Measurements from ENCODE around the gene ZNF575.
"Not testable (repeated sequence)": the region's sequence is repeated elsewhere in the genome, so short reads cannot be mapped to it uniquely, and the experiment has no call there.

Gene ZNF575

DNA sequence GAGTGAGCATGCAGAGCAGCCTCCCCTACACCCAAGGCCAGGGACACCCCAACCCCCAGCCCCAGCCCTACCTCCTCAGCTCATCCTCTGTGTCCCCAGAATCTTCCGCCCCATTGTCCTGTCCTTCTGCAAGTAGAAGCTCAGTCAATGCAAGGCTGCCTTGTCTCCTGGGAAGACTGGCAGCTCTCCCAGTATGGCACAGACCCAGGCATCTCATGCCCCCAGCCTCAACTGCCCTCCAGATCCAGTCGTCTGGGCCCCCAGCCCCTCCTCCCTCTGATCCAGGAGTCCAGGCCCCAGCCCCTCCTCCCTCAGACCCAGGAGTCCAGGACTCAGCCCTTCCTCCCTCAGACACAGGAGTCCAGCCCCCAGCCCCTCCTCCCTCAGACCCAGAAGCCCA lies 13.0 kb downstream of the ZNF575 start:
- no peak for DNase-seq

DNA sequence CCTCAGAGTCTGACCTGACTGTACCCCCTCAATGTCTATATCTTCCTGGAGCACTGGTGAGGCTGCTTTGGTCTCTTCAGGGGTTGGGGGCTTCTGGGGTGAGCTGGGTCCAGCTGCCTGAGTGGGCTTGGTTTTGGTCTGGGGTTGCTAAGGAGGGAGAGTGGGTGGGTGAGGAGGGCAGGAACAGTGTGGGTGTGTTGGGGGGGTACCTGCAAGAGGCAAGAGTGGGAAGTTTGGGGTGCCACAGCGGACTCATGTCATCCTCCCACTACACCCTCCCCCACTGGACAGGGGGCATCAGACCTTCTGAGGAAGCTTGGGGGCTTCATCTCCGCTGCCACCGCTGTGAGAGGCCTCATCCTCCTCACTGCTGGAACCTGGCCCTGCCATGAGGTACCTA lies 13.6 kb downstream of the ZNF575 start:
- no peak for DNase-seq

DNA sequence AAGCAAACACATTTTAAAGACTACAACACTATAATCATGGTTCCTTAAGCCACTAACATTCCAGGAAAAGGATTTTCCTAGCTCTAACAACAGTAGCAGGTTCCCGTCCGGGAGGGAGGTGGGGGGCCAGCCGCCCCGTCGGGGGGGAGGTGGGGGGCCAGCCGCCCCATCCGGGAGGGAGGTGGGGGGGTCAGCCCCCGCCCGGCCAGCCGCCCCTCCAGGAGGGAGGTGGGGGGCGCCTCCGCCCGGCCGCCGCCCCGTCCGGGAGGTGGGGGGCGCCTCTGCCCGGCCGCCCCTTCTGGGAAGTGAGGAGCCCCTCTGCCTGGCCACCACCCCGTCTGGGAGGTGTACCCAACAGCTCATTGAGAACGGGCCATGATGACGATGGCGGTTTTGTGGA lies 14.9 kb downstream of the ZNF575 start:
- not testable (repeated sequence) for DNase-seq

DNA sequence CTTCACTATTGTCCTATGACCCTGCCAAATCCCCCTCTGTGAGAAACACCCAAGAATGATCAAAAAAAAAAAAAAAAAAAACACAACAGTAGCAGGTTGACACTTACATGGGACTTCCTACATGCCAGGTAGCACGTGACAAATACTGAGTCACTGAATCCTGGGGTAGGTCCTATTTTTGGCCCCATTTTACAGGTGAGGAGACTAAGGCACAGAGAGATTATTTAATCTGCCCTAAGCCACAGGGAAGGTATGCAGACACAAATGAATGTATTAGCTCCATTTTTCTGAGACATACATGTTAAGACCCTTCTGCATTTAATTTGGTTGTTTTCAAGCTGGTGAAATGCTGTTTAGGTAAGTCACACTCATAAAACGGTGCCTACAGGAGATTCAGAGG lies 15.7 kb downstream of the ZNF575 start:
- no peak for DNase-seq

DNA sequence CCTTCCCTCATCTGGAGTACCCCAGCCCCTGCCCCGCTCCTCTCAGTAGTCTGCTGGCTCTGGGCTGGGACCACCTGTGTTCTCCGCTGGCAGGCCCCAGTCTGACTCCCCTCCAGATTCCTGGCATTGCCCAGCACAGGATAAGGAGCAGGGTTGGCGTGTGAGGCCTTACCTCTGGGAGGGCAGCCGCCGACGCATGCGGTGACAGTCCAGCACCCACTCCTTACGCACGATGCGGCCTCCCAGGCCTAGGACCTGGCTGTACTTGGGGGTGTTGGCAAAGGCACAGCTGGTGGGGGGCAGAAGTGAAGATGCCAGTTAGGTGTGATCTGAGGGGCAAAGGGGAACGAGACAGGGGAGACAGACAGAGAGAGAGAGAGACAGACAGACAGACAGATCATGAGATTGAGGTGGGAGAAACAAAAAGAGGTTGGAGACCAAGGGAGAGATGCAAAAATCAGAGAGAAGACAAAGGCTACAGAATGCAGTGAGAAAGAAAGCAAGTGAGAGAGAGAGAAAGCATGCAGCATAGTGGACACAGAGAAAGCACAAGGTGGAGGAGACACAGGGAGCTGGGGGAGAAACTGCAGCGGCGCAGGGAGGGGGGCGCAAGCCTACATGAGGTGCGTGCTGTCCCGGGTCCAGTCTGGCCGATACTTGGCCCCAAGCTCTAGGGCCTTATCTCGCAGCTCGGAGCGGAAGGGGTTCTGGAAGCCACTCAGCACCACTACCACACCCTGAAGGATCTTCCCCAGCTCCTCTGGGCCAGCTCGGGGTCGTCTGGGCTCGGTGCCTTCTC lies 18.6 kb downstream of the ZNF575 start:
- no peak for DNase-seq

DNA sequence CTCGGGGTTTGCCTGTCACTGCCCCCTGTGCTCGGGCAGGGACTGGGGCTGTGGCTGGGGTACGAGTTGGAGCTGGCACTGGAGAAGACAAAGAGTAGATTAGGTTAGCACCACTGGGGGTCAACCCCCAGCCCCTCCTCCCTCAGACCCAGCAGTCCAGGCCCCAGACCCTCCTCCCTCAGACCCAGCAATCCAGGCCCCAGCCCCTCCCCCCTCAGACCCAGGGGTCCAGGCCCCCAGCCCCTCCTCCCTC lies 19.1 kb downstream of the ZNF575 start:
- no peak for DNase-seq

DNA sequence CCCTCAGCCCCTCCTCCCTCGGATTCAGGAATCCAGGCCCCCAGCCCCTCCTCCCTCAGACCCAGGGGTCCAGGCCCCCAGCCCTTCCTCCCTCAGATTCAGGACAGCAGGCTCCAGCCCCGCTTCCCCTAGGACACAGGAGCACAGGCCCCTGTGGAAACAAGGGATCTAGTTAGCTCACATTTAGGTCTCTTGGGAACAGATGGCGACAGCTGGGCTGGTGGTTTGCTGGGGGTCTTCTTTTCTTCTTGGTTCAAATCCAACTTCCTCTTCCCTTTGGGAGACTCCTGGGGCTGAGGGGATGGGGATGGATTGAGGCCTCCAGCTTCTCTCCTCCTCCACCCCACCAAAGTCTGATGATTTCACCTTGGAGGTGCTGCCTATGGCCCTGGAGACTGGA lies 19.6 kb downstream of the ZNF575 start:
- no peak for DNase-seq

DNA sequence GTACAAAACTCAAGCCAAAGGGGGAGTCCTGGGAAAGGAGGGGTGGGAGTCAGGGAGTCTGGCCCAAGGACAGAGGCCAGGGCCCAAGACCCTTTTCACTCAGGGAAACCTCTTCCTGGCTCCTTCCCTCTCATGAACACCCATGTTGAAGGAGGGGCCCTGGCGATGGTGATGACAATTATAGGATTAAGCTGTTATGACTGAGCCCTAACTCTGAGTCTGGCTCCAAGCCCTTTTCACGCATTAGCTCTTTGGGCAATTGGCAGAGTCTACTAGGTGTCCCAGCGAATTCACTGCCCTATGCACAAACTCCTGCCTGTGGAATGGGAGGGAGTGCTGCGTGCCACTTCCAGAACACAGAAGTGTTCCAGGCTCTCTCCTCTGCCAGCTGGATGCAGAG lies 20.7 kb downstream of the ZNF575 start:
- no peak for DNase-seq

DNA sequence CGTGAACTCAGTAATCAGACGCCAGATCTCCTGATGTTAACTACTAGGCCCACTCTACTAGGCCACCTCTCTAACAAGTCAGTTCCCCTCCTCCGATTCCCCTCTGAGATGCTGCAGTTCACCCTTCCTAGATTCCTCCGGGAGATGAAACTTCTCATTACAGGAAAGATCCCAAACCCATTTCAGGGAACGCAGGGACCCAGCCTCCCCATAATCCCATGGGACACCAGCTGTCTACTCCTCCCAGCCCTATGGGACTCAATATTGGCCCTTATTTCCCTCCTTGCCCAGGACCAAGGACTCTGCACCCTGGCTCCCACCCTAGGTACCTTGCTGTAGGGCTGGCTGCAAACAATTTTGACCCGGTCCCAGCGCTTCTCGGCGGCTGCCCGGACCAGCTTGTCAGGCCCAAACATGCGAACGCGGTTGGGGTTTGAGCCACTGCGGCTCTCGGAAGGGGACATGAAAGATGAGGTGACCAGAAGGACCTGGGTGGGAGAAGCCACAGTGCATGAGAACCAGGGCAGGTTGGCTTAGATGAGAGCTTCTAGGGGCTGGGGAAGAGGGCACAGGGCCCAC lies 21.4 kb downstream of the ZNF575 start:
- DNase-seq: no peak

DNA sequence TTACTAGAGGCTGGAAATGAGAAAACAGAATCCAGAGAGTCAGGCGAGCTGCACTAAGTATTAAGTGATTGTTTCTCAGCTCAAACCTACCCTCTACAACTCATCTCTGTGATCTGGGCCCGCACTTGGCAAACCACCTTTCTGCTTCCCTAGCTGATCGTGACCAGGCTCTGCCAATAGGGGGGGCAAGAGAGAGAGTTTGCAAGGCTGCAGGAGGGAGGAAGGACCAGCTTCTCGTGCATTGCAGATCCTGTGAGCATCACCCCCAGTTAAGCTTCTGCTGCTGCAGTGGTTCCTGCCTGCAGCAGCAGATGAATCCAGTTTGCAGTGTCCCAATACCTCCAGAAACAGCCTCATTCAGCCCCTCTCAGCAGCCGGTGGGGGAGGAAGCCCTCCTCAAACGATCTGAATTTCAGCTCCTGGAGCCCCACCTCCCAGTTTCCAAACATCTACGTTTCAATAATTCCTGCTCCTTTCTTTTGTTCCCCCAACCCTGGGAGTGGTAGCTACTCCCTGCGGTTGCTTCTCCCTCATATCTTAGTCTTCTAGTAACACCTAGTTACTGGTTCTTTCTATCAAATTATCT lies 22.3 kb downstream of the ZNF575 start:
- peak; percentile 82 to 90 for DNase-seq

DNA sequence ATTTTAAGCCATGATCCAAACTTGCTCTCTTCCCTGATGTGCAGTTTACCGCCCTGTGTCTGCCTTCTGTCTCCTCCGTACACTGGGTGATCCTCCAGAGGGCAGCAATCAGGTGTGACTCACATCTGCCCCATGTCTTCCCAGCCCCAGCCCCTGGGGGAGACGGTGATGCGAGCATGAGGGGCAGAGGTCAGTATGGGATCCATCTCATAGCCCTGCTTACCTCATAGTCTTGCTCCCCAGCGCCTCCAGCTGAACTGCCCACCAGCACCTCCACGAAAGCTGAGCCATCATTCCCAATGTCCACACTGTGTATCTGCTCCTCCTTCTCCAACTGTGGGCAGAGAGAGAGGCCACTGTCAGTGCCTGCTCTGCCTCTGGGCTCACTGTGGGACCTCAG lies 27.7 kb downstream of the ZNF575 start:
- DNase-seq: no peak

DNA sequence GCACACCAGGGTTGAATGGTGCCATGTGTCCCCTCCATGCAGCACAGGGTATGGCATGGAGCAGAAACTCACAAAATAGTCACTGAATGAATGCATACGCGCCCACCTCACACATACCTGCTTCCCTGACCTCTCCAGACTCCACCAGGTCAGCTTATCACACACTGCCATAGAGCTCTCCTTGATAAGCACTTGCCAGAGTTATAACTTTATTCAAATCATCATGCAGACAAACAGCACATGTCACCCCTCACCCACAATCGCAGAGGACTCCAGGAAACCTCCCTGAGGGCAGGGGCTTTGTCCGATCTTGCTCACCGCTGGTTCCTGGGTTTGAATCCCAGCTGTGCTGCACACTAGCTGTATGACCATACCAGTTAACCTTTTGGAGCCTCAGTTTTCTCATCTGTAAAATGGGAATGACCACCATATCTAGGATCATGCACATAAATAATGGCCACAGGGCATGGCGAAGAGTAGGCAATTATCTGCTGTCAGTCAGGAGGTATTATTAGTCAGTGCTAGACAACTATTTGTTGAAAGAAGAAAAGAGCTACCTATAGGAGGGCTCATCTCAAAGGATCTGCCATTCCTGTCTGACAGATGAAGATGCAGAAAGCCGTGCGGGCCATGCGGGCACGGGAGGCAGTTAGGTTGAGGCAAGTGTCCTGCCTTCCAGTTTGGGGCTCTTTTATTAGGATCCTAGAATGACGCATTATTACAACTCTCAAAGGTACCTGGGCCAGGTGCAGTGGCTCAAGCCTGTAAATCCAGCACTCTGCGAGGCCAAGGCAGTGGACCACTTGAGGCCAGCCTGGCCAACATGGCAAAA lies 28.4 kb downstream of the ZNF575 start:
- DNase-seq: no peak

DNA sequence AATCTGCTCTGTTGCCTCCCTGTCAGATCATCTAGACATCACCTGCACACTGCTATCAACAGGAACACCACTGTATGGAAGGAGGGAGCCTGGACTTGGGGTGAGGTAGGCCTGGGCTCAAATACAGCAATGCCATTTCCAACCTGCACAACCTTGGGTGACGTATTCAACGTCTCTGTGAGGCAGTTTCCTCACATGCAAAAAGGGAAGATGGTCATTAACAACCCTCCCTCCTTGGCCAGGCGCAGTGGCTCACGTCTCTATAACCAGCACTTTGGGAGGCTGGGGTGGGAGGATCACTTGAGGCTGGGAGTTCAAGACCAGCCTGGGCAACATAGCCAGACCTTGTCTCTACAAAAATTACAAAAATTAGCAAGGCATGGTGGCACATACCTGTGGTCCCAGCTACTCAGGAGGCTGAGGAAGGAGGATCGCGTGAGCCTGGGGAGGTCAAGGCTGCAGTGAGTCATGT lies 29.3 kb downstream of the ZNF575 start:
- DNase-seq: no peak

DNA sequence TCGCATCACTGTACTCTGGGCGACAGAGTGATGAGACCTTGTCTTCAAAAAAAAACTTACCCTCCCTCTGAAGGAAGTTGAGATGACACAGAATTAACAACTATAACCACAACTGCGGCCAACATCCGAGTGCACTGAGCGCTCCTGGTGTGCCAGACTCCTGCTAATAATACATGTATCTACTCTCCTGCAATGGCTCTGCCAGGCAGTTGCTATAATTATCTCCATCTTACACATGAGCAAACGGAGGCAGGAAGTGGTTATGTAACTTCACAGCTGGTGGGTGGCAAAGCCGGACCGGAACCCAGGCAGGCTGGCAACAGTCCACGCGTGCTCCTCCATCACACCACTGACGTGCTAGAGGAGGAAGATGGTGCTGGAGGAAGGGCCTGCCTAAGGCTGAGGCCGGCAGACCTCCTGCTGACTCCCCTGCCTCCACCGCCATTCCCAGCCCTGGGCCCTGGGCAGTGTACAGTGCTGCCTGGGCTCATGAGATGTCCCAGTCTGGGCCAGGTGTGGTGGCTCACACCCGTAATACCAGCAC lies 29.8 kb downstream of the ZNF575 start:
- DNase-seq: peak; percentile 90 to 91

DNA sequence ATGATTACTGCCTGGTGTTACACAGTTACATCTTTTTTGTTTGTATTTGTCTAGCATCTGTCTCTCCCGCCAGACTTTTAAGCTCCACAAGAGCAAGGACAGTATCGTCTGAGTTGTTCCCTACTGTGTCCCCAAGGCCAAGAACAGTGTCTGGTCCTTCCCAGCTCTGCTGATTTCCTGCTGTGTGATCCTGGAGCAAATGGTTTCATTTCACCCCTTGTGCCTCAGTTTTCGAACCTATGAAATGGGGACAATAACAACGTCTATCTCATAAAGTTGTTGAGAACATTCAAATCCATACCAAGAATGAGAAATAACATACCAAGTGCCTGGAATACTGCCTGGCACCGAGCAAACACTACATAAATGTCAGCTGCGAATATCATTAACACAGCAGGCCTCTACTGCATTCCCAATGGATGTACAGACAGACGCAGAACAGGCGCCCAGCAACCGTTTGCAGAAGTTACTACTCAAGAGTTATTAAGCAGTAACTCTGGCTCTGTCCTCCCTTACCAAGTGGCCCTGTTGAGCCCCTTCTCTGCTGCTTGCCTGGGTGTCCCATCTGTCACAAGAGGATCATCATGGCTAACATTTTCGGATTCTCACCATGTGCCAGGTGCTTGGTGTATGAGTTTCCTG lies 30.9 kb downstream of the ZNF575 start:
- no peak for DNase-seq

DNA sequence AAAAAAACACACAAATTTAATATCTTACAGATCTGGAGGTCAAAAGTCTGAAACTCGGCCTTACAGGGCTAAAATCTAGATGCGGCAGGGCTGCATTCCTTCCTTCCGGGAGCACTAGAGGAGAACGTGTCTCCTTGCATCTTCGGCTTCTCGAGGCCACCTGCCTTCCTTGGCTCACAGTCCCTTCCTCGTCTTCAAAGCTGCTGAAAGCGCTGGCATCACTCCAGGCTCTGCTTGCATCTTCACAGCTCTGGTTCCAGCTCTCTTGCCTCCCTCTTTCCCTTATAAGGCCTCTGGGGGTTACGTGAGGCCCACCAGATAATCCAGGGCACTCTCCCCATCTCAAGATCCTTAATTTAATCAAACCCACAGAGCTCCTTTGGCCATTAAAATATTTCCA lies 31.8 kb downstream of the ZNF575 start:
- no peak for DNase-seq

DNA sequence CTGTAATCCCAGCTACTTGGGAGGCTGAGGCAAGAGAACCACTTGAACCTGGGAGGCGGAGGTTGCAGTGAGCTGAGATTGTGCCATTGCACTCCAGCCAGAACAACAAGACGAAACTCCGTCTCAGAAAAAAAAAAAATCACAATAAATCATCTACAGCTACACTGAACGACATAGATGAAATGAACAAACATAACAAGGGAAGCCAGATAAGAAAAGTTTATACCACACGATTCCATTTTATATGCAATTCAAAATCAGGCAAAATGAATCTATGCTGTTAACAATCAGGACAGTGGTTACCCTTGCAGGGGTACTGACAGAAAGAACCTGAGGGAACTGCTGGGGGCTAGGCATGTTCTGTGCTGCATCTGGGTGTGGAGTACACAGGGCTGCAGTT lies 36.7 kb downstream of the ZNF575 start:
- DNase-seq: no peak

DNA sequence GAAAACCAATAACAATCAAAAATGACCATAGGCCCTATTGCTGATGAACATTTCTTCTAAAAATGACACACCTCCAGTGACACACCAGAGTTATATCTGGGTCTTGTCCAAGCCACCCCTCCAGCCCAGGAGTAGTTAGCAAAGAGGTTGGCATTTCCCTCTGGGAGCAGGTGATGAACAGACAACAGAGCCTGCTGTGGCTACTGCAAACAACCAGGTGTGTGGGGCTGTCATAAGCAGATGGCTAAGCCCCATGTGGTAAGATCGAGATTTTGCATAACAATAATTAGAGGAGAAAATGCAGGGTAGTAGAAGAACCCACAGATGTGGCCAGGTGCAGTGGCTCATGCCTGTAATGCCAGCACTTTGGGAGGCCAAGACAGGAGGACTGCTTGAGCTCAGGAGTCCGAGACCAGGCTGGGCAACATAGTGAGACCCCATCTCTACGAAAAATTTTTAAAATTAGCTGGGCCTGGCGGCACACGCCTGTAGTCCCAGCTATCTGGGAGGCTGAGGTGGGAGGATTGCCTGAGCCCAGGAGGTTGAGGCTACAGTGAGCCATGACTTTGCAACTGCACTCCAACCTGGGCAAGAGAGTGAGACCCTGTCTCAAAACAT lies 37.3 kb downstream of the ZNF575 start:
- no peak for DNase-seq

DNA sequence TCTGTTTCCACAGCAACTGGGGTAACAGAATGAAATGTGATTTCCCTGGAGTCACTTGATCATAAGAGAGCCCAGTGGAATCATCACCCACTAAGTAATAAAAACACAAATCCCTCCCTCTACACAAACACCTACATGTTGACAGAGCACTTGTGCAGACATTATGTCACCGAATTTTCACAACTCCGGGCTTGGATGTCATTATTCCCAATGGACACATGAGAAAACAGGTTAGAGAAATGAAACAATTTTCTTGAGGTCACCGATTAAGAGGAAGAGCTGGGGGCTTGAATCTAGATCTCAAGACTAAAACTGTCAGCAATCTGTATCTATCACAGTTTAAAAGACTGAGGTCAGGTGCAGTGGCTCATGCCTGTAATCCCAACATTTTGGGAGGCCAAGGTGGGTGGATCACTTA lies 39.2 kb downstream of the ZNF575 start:
- DNase-seq: no peak

DNA sequence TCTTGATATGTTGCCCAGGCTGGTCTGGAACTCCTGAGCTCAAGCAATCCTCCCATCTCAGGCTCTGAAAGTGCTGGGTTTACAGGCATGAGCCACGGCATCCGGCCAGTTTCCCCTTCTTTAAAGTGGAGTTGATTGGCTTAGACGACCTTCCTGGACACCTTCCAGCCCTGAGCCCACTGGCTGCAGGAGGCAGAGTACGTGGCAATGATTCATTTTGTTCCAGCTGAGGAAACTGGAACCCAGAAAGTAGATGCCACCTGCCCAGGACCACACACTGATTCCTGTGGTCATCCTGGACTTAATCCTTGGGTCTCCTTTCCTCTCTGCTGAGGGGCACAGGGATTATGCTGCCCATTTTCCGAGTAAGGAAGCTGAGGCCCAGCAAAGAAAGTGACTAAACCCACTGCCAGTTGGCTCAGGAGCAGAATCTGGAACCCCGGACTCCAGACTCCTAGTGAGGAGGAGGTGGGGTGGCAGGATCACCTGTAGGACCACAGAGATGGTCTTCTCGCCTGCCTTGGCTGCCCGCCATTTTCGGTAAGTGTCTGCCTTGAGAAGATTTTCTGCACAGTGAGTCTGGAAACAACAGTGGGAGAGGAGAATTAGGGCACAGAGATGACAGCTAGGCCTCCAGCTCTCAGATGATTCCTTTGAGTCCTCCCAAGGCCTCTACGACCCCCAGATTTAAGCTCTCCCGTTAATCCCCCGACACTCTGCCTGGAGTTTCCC lies 41.6 kb downstream of the ZNF575 start:
- no peak for DNase-seq

DNA sequence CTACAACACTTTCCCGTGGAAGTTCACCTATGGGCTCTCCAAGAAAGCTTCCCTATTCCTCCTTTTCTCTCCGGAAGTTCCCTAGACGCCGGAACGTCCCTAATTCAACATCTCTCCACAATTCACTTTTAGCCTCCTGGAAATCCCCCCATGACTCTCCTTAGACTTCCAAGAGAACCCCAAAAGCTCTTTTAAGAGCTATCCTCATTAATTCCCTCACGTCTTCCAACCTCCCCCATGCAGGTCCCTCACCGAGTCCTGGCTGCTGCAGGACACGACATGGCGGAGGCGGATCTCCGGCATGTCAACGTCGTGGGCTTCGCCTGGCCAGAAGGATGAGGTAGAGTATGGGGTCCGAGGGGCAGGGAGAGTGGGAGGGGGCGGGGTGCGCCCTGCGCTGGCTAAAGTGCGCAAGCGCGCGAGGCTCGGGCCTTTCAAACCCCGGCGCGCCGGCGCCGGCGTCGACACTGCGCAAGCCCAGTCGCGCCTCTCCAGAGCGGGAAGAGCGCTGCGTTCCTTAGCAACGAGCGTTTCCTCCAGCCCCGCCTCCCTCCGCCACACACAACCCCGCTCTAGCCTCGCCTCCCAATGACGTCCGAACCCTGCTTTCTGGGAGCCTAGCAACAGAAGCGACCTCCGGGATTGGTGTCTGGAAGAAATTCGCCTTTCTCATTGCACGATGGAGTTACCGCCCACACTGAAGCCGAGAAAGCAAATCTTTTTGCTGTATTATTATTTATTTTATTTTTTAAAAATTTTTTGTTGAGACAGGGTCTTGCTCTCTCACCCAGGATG lies 42.4 kb downstream of the ZNF575 start, which contains the start of the genes PINLYP and XRCC1:
Gene PINLYP (plus strand): TSS at position 646 of the 795 bp plus-strand sequence. CDS start 1,391 bp downstream, outside the sequence.
Gene XRCC1 (minus strand): TSS at position 372 of the 795 bp plus-strand sequence. CDS start 69 bp downstream, at position 303.
- peak; percentile 98 to 99 for DNase-seq

Measured in CD4-positive, alpha-beta T cell treated with Interferon alpha-2 for 1 hour (primary cell).